ENCODE results near the gene ZNF521.

ZNF521 gene

GRCh38 chr18:25247725-25248124 lies 104.2 kb downstream of the ZNF521 start:
- Mint-ChIP-seq H3K36me3 (ENCODE audit: insufficient read depth) (no peaks in the 10 kb centered on the region), H3K4me3 (no peak overlapping the region), H3K27ac (no peak overlapping the region), H3K4me1 (ENCODE audit: low read depth in 2 of 2) (no peaks in the 10 kb centered on the region), H3K9me3 (peaks cover 0 to 2% of the 10 kb centered on the region in 2 donors), H3K27me3 (no peaks in the 10 kb centered on the region)
- no peak for DNase-seq
- ATAC-seq (replicated peaks): no peak

GRCh38 chr18:25244924-25245698 lies 106.9 kb downstream of the ZNF521 start:
- H3K9me3 Mint-ChIP-seq: peaks cover 0 to 2% of the 10 kb centered on the region in 2 donors
- DNase-seq (no peak), ATAC-seq (replicated peaks) (no peak)
- H3K36me3 Mint-ChIP-seq (ENCODE audit: insufficient read depth): no peaks in the 10 kb centered on the region
- no peak overlapping the region for H3K27ac Mint-ChIP-seq
- H3K27me3 Mint-ChIP-seq: no peaks in the 10 kb centered on the region
- no peaks in the 10 kb centered on the region for H3K4me1 Mint-ChIP-seq (ENCODE audit: low read depth in 2 of 2)
- H3K4me3 Mint-ChIP-seq: no peak overlapping the region

GRCh38 chr18:25244170-25244569 lies 107.8 kb downstream of the ZNF521 start:
- no peak for DNase-seq
- ATAC-seq (replicated peaks): no peak
- H3K27ac Mint-ChIP-seq: no peak overlapping the region
- H3K9me3 Mint-ChIP-seq: peaks cover 0 to 2% of the 10 kb centered on the region in 2 donors
- H3K27me3 Mint-ChIP-seq: no peaks in the 10 kb centered on the region
- no peaks in the 10 kb centered on the region for H3K4me1 Mint-ChIP-seq (ENCODE audit: low read depth in 2 of 2)
- no peaks in the 10 kb centered on the region for H3K36me3 Mint-ChIP-seq (ENCODE audit: insufficient read depth)
- H3K4me3 Mint-ChIP-seq: no peak overlapping the region

GRCh38 chr18:25243754-25244153 lies 108.2 kb downstream of the ZNF521 start:
- ATAC-seq (replicated peaks) (no peak), DNase-seq (no peak)
- Mint-ChIP-seq H3K27me3 (no peaks in the 10 kb centered on the region), H3K9me3 (peaks cover 0 to 2% of the 10 kb centered on the region in 2 donors), H3K27ac (no peak overlapping the region), H3K36me3 (ENCODE audit: insufficient read depth) (no peaks in the 10 kb centered on the region), H3K4me3 (no peak overlapping the region), H3K4me1 (ENCODE audit: low read depth in 2 of 2) (no peaks in the 10 kb centered on the region)

GRCh38 chr18:25243257-25243656 lies 108.7 kb downstream of the ZNF521 start:
- ATAC-seq (replicated peaks) (no peak), DNase-seq (no peak)
- Mint-ChIP-seq H3K36me3 (ENCODE audit: insufficient read depth) (no peaks in the 10 kb centered on the region), H3K4me3 (no peak overlapping the region), H3K9me3 (peaks cover 0 to 2% of the 10 kb centered on the region in 2 donors), H3K27me3 (no peaks in the 10 kb centered on the region), H3K4me1 (ENCODE audit: low read depth in 2 of 2) (no peaks in the 10 kb centered on the region), H3K27ac (no peak overlapping the region)

GRCh38 chr18:25240420-25240770 lies 111.6 kb downstream of the ZNF521 start:
- Mint-ChIP-seq H3K4me1 (ENCODE audit: low read depth in 2 of 2) (no peaks in the 10 kb centered on the region), H3K36me3 (ENCODE audit: insufficient read depth) (no peaks in the 10 kb centered on the region), H3K4me3 (no peak overlapping the region), H3K27me3 (no peaks in the 10 kb centered on the region), H3K27ac (no peak overlapping the region), H3K9me3 (peaks cover 0 to 2% of the 10 kb centered on the region in 2 donors)
- DNase-seq: no peak
- ATAC-seq (replicated peaks): no peak

- H3K27ac Mint-ChIP-seq: no peak overlapping the region
- ATAC-seq (replicated peaks): no peak
- no peaks in the 10 kb centered on the region for H3K36me3 Mint-ChIP-seq (ENCODE audit: insufficient read depth)
- H3K9me3 Mint-ChIP-seq: peaks cover 0 to 2% of the 10 kb centered on the region in 2 donors
- no peaks in the 10 kb centered on the region for H3K4me1 Mint-ChIP-seq (ENCODE audit: low read depth in 2 of 2)
- no peaks in the 10 kb centered on the region for H3K27me3 Mint-ChIP-seq
- no peak overlapping the region for H3K4me3 Mint-ChIP-seq
- no peak for DNase-seq
Measured at GRCh38 chr18:25239581-25240419, 112.2 kb downstream of the ZNF521 start.

- H3K36me3 Mint-ChIP-seq (ENCODE audit: insufficient read depth): no peaks in the 10 kb centered on the region
- H3K4me3 Mint-ChIP-seq: no peak overlapping the region
- no peaks in the 10 kb centered on the region for H3K27me3 Mint-ChIP-seq
- ATAC-seq (replicated peaks): no peak
- no peak for DNase-seq
- peaks cover 0 to 1% of the 10 kb centered on the region in 2 donors for H3K9me3 Mint-ChIP-seq
- no peaks in the 10 kb centered on the region for H3K4me1 Mint-ChIP-seq (ENCODE audit: low read depth in 2 of 2)
- no peak overlapping the region for H3K27ac Mint-ChIP-seq
Measured at GRCh38 chr18:25239151-25239550, 112.8 kb downstream of the ZNF521 start.

GRCh38 chr18:25237571-25238267 lies 114.2 kb downstream of the ZNF521 start:
- Mint-ChIP-seq H3K4me3 (no peak overlapping the region), H3K27ac (no peak overlapping the region), H3K27me3 (no peaks in the 10 kb centered on the region), H3K36me3 (ENCODE audit: insufficient read depth) (no peaks in the 10 kb centered on the region), H3K4me1 (ENCODE audit: low read depth in 2 of 2) (no peaks in the 10 kb centered on the region), H3K9me3 (no peaks in the 10 kb centered on the region)
- DNase-seq: no peak
- ATAC-seq (replicated peaks): no peak

- Mint-ChIP-seq H3K4me3 (no peak overlapping the region), H3K4me1 (ENCODE audit: low read depth in 2 of 2) (no peaks in the 10 kb centered on the region), H3K9me3 (no peaks in the 10 kb centered on the region), H3K27ac (no peak overlapping the region), H3K36me3 (ENCODE audit: insufficient read depth) (no peaks in the 10 kb centered on the region), H3K27me3 (no peaks in the 10 kb centered on the region)
- DNase-seq (no peak), ATAC-seq (replicated peaks) (no peak)
Measured at GRCh38 chr18:25236736-25237135, 115.2 kb downstream of the ZNF521 start.

- Mint-ChIP-seq H3K27me3 (no peaks in the 10 kb centered on the region), H3K9me3 (no peaks in the 10 kb centered on the region), H3K4me3 (no peak overlapping the region), H3K4me1 (ENCODE audit: low read depth in 2 of 2) (no peaks in the 10 kb centered on the region), H3K27ac (no peak overlapping the region), H3K36me3 (ENCODE audit: insufficient read depth) (no peaks in the 10 kb centered on the region)
- ATAC-seq (replicated peaks): no peak
- no peak for DNase-seq
Measured at GRCh38 chr18:25235401-25236042, 116.4 kb downstream of the ZNF521 start.

- no peak overlapping the region for H3K27ac Mint-ChIP-seq
- H3K9me3 Mint-ChIP-seq: no peaks in the 10 kb centered on the region
- H3K36me3 Mint-ChIP-seq (ENCODE audit: insufficient read depth): no peaks in the 10 kb centered on the region
- no peak for ATAC-seq (replicated peaks)
- H3K4me3 Mint-ChIP-seq: no peak overlapping the region
- DNase-seq: no peak
- H3K4me1 Mint-ChIP-seq (ENCODE audit: low read depth in 2 of 2): no peaks in the 10 kb centered on the region
- no peaks in the 10 kb centered on the region for H3K27me3 Mint-ChIP-seq
Measured at GRCh38 chr18:25234740-25235345, 117.1 kb downstream of the ZNF521 start.

GRCh38 chr18:25234322-25234639 lies 117.7 kb downstream of the ZNF521 start:
- Mint-ChIP-seq H3K4me3 (no peak overlapping the region), H3K27ac (no peak overlapping the region), H3K36me3 (ENCODE audit: insufficient read depth) (no peaks in the 10 kb centered on the region), H3K9me3 (no peaks in the 10 kb centered on the region), H3K27me3 (no peaks in the 10 kb centered on the region), H3K4me1 (ENCODE audit: low read depth in 2 of 2) (no peaks in the 10 kb centered on the region)
- no peak for DNase-seq
- no peak for ATAC-seq (replicated peaks)
